BE2C (cell line): ENCODE data around the gene HSPA4L.
A peak's percentile ranks its signal among the peaks of the same experiment; 100 is the strongest.

Experiments used
- DNase-seq: peaks from one replicate; pipeline ENCODE4 v3.0.0-alpha.2; 2020
- H3K27me3 ChIP-seq: fragments of 250-450 bp; sonication (Bioruptor Pico); 2 replicates; pipeline ENCODE4 v1.5.1; 2020; ENCODE audit warnings: mild to moderate bottlenecking
- H3K36me3 ChIP-seq: fragments of 250-450 bp; sonication (Bioruptor Pico); 2 replicates; pipeline ENCODE4 v1.5.1; 2020; ENCODE audit warnings: mild to moderate bottlenecking
- H3K4me1 ChIP-seq: fragments of 250-450 bp; sonication (Bioruptor Pico); 2 replicates; pipeline ENCODE4 v1.5.1; 2020
- H3K4me3 ChIP-seq: 2 replicates; pipeline ENCODE4 v1.5.1; 2011; ENCODE audit warnings: low read depth, low read length
- H3K9me3 ChIP-seq: fragments of 250-450 bp; sonication (Bioruptor Pico); 2 replicates; pipeline ENCODE4 v1.5.1; 2020
- TF ChIP-seq, protein P1 (sequence below): IDR thresholded peaks from 2 replicates; pipeline ENCODE4 v1.5.1; 2012; ENCODE audit warnings: mild to moderate bottlenecking, low read depth, low read length

HSPA4L gene

DNA sequence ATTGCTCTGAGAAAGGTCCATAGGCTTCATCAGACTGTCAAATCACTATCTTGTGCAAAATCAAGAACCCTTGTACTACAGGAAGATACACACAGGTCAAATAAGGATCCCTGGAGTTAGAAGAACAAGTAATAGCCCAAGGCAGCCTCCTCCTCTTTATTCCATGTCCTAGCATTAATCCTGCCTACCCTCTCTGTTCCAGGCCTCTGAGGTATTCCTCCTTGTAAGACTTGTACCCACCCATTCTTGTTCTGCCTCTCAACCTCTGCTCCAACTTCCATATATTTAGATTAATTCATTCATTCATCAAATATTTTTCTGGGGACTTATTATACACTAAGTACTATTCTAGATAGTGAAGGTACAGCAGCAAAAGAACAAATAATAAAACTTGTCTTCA is 88.2 kb downstream of the HSPA4L start:
- TF ChIP-seq, protein P1, sequence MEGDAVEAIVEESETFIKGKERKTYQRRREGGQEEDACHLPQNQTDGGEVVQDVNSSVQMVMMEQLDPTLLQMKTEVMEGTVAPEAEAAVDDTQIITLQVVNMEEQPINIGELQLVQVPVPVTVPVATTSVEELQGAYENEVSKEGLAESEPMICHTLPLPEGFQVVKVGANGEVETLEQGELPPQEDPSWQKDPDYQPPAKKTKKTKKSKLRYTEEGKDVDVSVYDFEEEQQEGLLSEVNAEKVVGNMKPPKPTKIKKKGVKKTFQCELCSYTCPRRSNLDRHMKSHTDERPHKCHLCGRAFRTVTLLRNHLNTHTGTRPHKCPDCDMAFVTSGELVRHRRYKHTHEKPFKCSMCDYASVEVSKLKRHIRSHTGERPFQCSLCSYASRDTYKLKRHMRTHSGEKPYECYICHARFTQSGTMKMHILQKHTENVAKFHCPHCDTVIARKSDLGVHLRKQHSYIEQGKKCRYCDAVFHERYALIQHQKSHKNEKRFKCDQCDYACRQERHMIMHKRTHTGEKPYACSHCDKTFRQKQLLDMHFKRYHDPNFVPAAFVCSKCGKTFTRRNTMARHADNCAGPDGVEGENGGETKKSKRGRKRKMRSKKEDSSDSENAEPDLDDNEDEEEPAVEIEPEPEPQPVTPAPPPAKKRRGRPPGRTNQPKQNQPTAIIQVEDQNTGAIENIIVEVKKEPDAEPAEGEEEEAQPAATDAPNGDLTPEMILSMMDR, result no peak
- no peak for DNase-seq
- Histone ChIP-seq H3K27me3 (no peaks in the 10 kb centered on the region), H3K4me3 (no peak overlapping the region), H3K36me3 (no peaks in the 10 kb centered on the region), H3K9me3 (no peaks in the 10 kb centered on the region), H3K4me1 (no peaks in the 10 kb centered on the region)

DNA sequence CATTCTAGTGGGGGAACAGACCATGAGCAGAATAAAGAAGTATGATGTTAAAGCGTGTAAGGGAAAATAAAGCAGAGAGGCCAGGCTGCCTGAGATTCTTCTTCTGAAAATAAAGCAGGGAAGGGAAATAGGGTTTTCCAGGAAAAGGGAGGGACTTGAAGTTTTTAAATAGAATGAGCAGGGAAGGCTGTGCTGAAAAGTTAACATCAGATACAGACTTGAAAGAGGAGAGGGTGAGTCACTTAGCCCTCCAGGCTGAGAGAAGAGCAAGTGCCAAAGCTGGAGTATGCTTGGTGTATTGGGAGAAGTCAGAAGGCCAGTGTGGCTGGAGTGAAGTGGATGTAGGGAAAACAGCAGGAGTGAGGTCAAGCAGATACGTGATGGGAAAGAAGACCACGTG is 88.6 kb downstream of the HSPA4L start:
- no peaks in the 10 kb centered on the region for H3K4me1 ChIP-seq
- no peaks in the 10 kb centered on the region for H3K9me3 ChIP-seq
- no peak overlapping the region for H3K4me3 ChIP-seq
- H3K36me3 ChIP-seq, result no peaks in the 10 kb centered on the region
- no peak for DNase-seq
- H3K27me3 ChIP-seq, result no peaks in the 10 kb centered on the region
- TF ChIP-seq, protein P1, result no peak

DNA sequence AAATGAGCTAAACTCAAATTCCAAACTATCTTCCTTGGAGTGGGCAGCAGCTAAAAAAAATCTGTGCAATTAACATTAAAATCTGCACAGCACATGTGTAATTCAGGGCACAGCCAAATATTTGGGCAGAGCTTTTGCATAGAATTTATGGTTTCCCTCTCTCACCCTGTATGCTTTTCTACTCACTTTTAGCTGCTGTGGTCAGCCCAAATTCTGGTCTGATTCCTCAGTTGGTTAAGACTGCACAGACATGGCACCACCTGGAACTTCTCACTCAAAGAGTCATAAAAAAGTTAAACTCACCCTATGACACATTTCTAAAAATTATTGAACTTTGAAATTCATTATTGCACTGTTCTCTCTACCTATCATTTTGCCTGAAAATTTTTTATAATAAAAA is 93.7 kb downstream of the HSPA4L start:
- H3K36me3 ChIP-seq, result no peaks in the 10 kb centered on the region
- TF ChIP-seq, protein P1, result no peak

DNA sequence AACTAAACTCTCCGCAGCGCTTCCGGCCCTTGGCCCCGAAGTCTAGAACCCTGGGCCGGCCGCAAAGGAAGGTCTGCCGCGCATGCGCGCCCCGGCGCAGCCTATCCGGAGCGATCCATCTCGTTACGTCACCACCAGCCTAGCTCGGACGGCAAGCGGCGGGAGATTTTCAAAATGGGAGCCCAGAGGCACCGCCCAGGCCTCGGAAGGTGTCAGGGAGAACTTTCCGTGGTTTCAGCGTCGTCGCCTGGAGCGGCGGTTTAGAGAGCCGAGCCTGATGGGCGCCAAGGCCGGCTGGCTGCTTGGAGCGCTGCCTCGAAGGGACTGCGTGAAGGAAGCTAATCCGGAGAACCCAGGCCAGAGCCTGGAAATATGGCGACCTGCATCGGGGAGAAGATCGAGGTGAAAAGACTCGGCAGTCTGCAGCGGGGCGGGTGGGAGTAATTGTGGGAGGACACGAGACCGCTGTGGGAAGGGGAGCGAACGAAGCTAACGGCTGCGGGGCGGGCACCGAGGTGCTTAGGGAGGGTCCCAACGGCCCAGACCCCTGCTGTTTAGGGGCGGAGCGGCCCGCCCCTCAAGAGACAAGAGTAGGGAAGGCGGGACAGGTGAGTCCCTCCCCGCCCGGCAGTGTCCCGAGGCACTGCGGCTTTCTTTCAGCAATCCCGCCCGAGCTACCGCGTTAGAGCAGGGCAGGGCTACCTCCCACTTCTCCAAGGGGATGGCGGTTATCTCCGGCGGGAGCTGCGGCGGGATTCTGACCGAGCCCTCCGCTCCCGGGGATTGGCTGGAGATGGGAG is 98.8 kb downstream of the HSPA4L start, which contains the start of gene PLK4:
TSS of gene PLK4 (plus strand) at position 131 of the 800 bp plus-strand sequence. CDS start at position 373, 242 bp downstream.
- TF ChIP-seq, protein P1, result no peak

More for the DNA sequence above, 93.7 kb downstream of the HSPA4L start:
- Histone ChIP-seq H3K9me3 (no peaks in the 10 kb centered on the region), H3K4me3 (no peak overlapping the region), H3K27me3 (no peaks in the 10 kb centered on the region), H3K4me1 (no peaks in the 10 kb centered on the region)
- no peak for DNase-seq

DNA sequence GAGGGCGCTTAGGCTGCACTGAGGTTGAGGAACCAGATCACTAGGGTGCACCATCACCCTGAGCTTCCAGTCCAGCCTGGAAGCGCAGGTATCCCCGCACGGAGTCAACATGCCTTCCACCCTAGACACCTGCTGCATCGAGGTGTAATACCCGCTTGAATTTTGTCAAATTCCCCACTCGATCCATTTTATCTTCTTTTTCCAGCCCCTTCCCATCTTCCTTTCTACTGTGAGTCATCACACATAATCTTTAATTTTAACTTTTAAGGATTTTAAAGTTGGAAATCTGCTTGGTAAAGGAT is 99.4 kb downstream of the HSPA4L start:
- no peak for DNase-seq
- no peaks in the 10 kb centered on the region for H3K27me3 ChIP-seq
- peaks cover 32% of the 10 kb centered on the region for H3K36me3 ChIP-seq
- TF ChIP-seq, protein P1, result no peak
- no peaks in the 10 kb centered on the region for H3K9me3 ChIP-seq
- no peaks in the 10 kb centered on the region for H3K4me1 ChIP-seq
- peak overlapping the region; percentile 94 for H3K4me3 ChIP-seq

More for the DNA sequence above, 98.8 kb downstream of the HSPA4L start, which contains the start of gene PLK4:
- peak; percentile 97 for DNase-seq
- Histone ChIP-seq H3K27me3 (no peaks in the 10 kb centered on the region), H3K4me3 (peak within 1 kb of the TSS; percentile 94), H3K36me3 (peaks cover 27% of the 10 kb centered on the region), H3K9me3 (no peaks in the 10 kb centered on the region), H3K4me1 (no peaks in the 10 kb centered on the region)

DNA sequence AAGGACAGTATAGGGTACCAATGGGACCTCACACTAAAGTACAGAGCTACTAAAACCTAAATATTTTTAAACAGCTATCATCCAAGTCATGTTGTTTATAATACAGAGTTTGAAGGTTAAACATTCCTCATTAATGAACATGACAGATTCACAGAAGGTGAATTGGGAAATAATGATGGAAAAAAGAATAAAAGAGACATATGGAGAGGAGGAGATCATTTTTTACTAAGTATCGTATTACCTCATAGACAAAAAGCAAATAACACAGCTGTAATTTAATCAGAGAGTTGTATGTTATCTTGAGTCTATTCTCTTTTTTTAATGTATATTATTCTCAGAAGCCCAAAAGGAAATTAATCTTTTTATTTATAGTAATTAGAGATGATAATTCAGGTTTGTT is 106.4 kb downstream of the HSPA4L start:
- peaks cover 5% of the 10 kb centered on the region; the same call in 1 of the 2 replicates for H3K4me1 ChIP-seq
- H3K36me3 ChIP-seq, result peaks cover 73% of the 10 kb centered on the region
- H3K4me3 ChIP-seq, result no peak overlapping the region
- no peaks in the 10 kb centered on the region for H3K9me3 ChIP-seq
- TF ChIP-seq, protein P1, result no peak
- no peaks in the 10 kb centered on the region for H3K27me3 ChIP-seq
- DNase-seq, result no peak
